Liver (tissue), 3 donors: ENCODE results near the gene NBAS.

Source experiments
- ATF3 ChIP-seq: IDR thresholded peaks from 2 replicates; pipeline ENCODE4 v1.6.1; 2016; ENCODE audit warnings: antibody characterized with exemption
- CTCF ChIP-seq: fragments of 150-350 bp; IDR thresholded peaks from 2 replicates; pipeline ENCODE4 v1.5.1; 2017; ENCODE audit warnings: improper control_type of control experiment, low read depth, low read length; ENCODE audit not compliant: missing input control
- MAX ChIP-seq: IDR thresholded peaks from 2 replicates; pipeline ENCODE4 v1.6.1; 2016; ENCODE audit warnings: antibody characterized with exemption
- RAD21 ChIP-seq, 2 donors: IDR thresholded peaks; 2 replicates each; pipeline ENCODE4 v1.6.1; 2016; ENCODE audit warnings: antibody characterized with exemption in 2 of 2, mild to moderate bottlenecking in 2 of 2
- REST ChIP-seq: IDR thresholded peaks from 2 replicates; pipeline ENCODE4 v1.6.1; 2016; ENCODE audit warnings: antibody characterized with exemption, mild to moderate bottlenecking
- SP1 ChIP-seq: IDR thresholded peaks from 2 replicates; pipeline ENCODE4 v1.6.1; 2018; ENCODE audit warnings: antibody characterized with exemption, mild to moderate bottlenecking
- TAF1 ChIP-seq: conservative IDR thresholded peaks from 2 replicates; pipeline ENCODE4 v1.6.1; 2016; ENCODE audit warnings: antibody characterized with exemption, mild to moderate bottlenecking
- YY1 ChIP-seq: IDR thresholded peaks from 2 replicates; pipeline ENCODE4 v1.6.1; 2016; ENCODE audit warnings: antibody characterized with exemption, mild to moderate bottlenecking
- ZBTB33 ChIP-seq: IDR thresholded peaks from 2 replicates; pipeline ENCODE4 v1.6.1; 2016; ENCODE audit warnings: antibody characterized with exemption
- donor health status: healthy.
- donor health status: healthy.

GRCh38 chr2:15281681-15282080 is 279.5 kb downstream of the NBAS start:
- TF ChIP-seq CTCF (no peak), SP1 (no peak), ATF3 (no peak), MAX (no peak), RAD21 (IDR thresholded peaks at IDR 0.05) (no peak), ZBTB33 (no peak), YY1 (no peak), TAF1 (no peak), REST (no peak)
